Neuronal stem cell (in vitro differentiated cells): ENCODE measurements around the gene FARP1.

Source experiments
- DNase-seq: peaks from one replicate; pipeline ENCODE4 v3.0.0-alpha.2; 2013; ENCODE audit warnings: low spot score
- H2AFZ ChIP-seq: one replicate; pipeline ENCODE4 v1.6.1; 2013; ENCODE audit warnings: mild to moderate bottlenecking, low read length, inconsistent platforms
- H2AK5ac ChIP-seq: 2 replicates; pipeline ENCODE4 v1.6.1; 2013; ENCODE audit warnings: low read depth, mild to moderate bottlenecking, inconsistent platforms, low read length, moderate library complexity, mixed read lengths
- H2BK120ac ChIP-seq: 2 replicates; pipeline ENCODE4 v1.6.1; 2013; ENCODE audit warnings: low read depth, mild to moderate bottlenecking, inconsistent platforms, low read length, moderate library complexity, mixed read lengths
- H2BK12ac ChIP-seq: one replicate; pipeline ENCODE4 v1.6.1; 2013; ENCODE audit warnings: low read length, inconsistent platforms
- H2BK15ac ChIP-seq: 2 replicates; pipeline ENCODE4 v1.6.1; 2013; ENCODE audit warnings: mild to moderate bottlenecking, low read length, inconsistent platforms, mixed read lengths
- H2BK5ac ChIP-seq: one replicate; pipeline ENCODE4 v1.6.1; 2013; ENCODE audit warnings: inconsistent platforms, mild to moderate bottlenecking, low read length, moderate library complexity
- H3K14ac ChIP-seq: one replicate; pipeline ENCODE4 v1.6.1; 2013; ENCODE audit warnings: low read length, inconsistent platforms
- H3K18ac ChIP-seq: 2 replicates; pipeline ENCODE4 v1.6.1; 2013; ENCODE audit warnings: low read length, inconsistent platforms
- H3K23ac ChIP-seq: 2 replicates; pipeline ENCODE4 v1.6.1; 2013; ENCODE audit warnings: low read depth, mild to moderate bottlenecking, mixed read lengths, low read length, inconsistent platforms; ENCODE audit not compliant: poor library complexity
- H3K27ac ChIP-seq: replicated peaks from 3 replicates; pipeline ENCODE4 v1.5.1; 2013; ENCODE audit warnings: low read length, inconsistent platforms
- H3K27me3 ChIP-seq, 3 experiments: 2 replicates each; pipeline ENCODE4 v1.6.1; 2013; ENCODE audit warnings: low read length in 3 of 3, mild to moderate bottlenecking in 2 of 3, inconsistent platforms in 1 of 3, low read depth in 1 of 3, mixed read lengths in 1 of 3, moderate library complexity in 1 of 3; ENCODE audit not compliant: control insufficient read depth in 3 of 3, insufficient read depth in 3 of 3
- H3K36me3 ChIP-seq, 2 donors: replicated peaks in 1 of 2; 2 replicates each; pipeline ENCODE4 v1.6.1; 2013; ENCODE audit warnings: low read length in 2 of 2; ENCODE audit not compliant: control insufficient read depth in 2 of 2, insufficient read depth in 2 of 2
- H3K4ac ChIP-seq: 2 replicates; pipeline ENCODE4 v1.6.1; 2013; ENCODE audit warnings: inconsistent platforms, mild to moderate bottlenecking, low read length, moderate library complexity
- H3K4me1 ChIP-seq, 2 donors: 1 replicate in 1 of 2; 2 replicates in 1 of 2; pipeline ENCODE4 v1.6.1; 2013; ENCODE audit warnings: low read length in 2 of 2, low read depth in 1 of 2; ENCODE audit not compliant: control insufficient read depth in 2 of 2, insufficient read depth in 1 of 2
- H3K4me2 ChIP-seq: one replicate; pipeline ENCODE4 v1.6.1; 2013; ENCODE audit warnings: mild to moderate bottlenecking, low read length, inconsistent platforms; ENCODE audit not compliant: insufficient read depth, poor library complexity, severe bottlenecking
- H3K4me3 ChIP-seq, 2 donors: 2 replicates each; pipeline ENCODE4 v1.5.1; 2013; ENCODE audit warnings: low read length in 2 of 2, mild to moderate bottlenecking in 2 of 2, inconsistent platforms in 1 of 2, moderate library complexity in 1 of 2
- H3K79me1 ChIP-seq: one replicate; pipeline ENCODE4 v1.6.1; 2013; ENCODE audit warnings: low read depth, mild to moderate bottlenecking, inconsistent platforms, low read length, moderate library complexity
- H3K9ac ChIP-seq: one replicate; pipeline ENCODE4 v1.6.1; 2013; ENCODE audit warnings: mild to moderate bottlenecking, low read depth, low read length, inconsistent platforms; ENCODE audit not compliant: poor library complexity
- H3K9me3 ChIP-seq, 2 donors: replicated peaks in 1 of 2; 2 replicates each; pipeline versions ENCODE3 to v1.6.1; 2013; ENCODE audit warnings: low read length in 2 of 2, mild to moderate bottlenecking in 2 of 2, inconsistent platforms in 1 of 2, low read depth in 1 of 2, mixed read lengths in 1 of 2, moderate library complexity in 1 of 2; ENCODE audit not compliant: control insufficient read depth in 2 of 2, insufficient read depth in 1 of 2
- H4K8ac ChIP-seq: one replicate; pipeline ENCODE4 v1.6.1; 2013; ENCODE audit warnings: low read depth, mild to moderate bottlenecking, inconsistent platforms, low read length, moderate library complexity
- H4K91ac ChIP-seq: one replicate; pipeline ENCODE4 v1.6.1; 2013; ENCODE audit warnings: low read length, low read depth, mild to moderate bottlenecking, inconsistent platforms; ENCODE audit not compliant: poor library complexity
- WGBS, 2 donors: extraction: QIAGEN DNeasy Blood & Tissue Kit; methylation state at CpG; one replicate each; pipeline ENCODE4 v1.1.7; 2013; ENCODE audit warnings: missing lambda C conversion rate in 2 of 2, mixed read lengths in 1 of 2; ENCODE audit not compliant: insufficient read length in 2 of 2, insufficient replicate concordance in 1 of 2; ENCODE audit errors: extremely low coverage in 2 of 2; 5-methylcytosine and 5-hydroxymethylcytosine counted together

FARP1 gene

DNA sequence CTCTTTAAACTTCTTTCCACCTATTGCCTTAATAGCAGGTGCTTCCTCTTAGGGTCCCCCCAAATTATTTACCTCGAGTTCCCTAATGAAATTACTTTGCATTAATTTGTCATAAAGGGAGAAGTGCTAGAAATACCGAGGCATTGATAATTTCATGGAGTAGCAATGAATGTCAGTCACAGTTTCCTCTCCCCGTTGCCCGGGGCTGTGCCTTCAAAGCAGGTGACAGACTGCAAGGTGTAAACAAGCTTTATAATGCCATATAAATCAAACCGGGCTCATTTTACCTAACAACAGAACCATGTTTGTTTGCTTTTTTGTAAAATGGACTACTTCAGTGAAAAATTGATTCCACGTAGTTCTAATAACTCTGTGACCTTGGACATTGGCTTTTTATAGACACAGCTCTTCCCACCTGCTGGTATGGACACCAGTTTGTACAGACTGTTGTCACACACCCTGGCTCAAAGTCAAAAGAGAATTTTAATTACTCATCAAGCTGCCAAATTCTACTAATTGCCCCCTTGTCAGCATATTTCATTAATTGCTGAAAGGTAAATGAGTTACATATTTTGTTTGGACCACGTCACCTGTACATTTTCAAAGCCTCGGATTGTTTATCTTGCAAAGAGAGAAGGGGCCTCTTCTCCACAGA is 262.9 kb downstream of the FARP1 start:
- Histone ChIP-seq H3K9me3 (no peaks in the 10 kb centered on the region), H3K18ac (no peak overlapping the region), H3K4me1 (peaks cover 2 to 6% of the 10 kb centered on the region in 2 donors), H2BK12ac (no peak overlapping the region), H2AFZ (no peak overlapping the region), H2BK120ac (no peak overlapping the region), H4K8ac (no peak overlapping the region), H3K4me2 (no peak overlapping the region), H3K4ac (no peak overlapping the region), H3K27ac (no peak overlapping the region), H2BK15ac (no peak overlapping the region), H3K79me1 (no peaks in the 10 kb centered on the region), H2AK5ac (no peak overlapping the region), H4K91ac (no peak overlapping the region), H2BK5ac (no peak overlapping the region), H3K4me3 (no peak overlapping the region), H3K36me3 (peaks cover 6 to 41% of the 10 kb centered on the region in 2 donors), H3K9ac (no peak overlapping the region), H3K14ac (no peak overlapping the region), H3K27me3 (no peaks in the 10 kb centered on the region), H3K23ac (no peak overlapping the region)
- WGBS, 2 donors, result no CpG with 5 or more reads among the region's 8 CpGs
- DNase-seq, result no peak

DNA sequence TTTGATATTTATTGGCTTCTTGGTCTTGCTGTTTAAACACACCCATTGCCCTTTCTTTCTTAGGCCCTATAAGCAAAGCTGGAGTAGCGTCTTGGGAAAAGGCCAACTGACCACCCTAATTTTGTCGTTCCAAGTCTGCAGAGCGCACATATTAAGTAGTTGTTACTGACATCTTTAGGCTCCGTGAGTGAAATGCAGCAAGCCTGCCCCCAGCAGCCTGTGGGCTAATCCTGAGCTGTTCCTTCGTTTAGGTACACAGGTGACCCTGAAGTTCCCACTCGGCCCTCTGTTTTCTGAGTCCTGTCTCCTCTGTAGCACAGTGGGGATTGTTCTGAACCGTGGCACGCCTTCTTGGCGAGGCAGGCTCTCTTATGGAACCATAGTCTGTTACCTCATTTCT is 263.5 kb downstream of the FARP1 start:
- Histone ChIP-seq H3K23ac (no peak overlapping the region), H3K27me3 (no peaks in the 10 kb centered on the region)
- DNase-seq, result no peak

DNA sequence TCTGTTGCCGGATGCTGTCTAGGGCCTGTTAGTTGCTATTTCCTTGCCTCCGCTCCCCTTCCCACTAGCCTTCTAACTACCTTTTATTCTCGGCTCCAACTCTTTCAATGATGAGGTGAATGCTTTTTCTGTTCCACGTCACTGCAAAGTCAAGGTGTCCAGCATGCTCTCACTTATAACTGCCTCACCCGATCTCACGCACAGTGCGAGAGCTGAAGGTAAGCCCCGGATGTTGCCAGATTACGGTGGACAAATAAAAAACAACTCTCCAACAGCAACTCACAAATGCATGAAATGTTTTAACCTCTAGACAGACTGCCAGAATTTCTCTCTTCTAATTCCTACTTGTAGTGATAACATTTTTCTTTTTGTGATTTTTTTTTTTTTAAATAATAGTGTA is 264.1 kb downstream of the FARP1 start:
- Histone ChIP-seq H3K27me3 (no peaks in the 10 kb centered on the region), H3K4ac (no peak overlapping the region), H3K14ac (no peak overlapping the region), H3K23ac (no peak overlapping the region), H4K8ac (no peak overlapping the region), H2BK5ac (no peak overlapping the region), H3K79me1 (no peaks in the 10 kb centered on the region), H4K91ac (no peak overlapping the region), H3K27ac (no peak overlapping the region), H3K9ac (no peak overlapping the region), H2BK120ac (no peak overlapping the region), H3K36me3 (peaks cover 8 to 45% of the 10 kb centered on the region in 2 donors), H3K4me2 (no peak overlapping the region), H2BK12ac (no peak overlapping the region), H3K4me3 (no peak overlapping the region), H3K4me1 (peaks cover 2 to 6% of the 10 kb centered on the region in 2 donors), H3K9me3 (no peaks in the 10 kb centered on the region), H2AK5ac (no peak overlapping the region), H2AFZ (no peak overlapping the region), H3K18ac (no peak overlapping the region), H2BK15ac (no peak overlapping the region)
- WGBS, 2 donors, result no CpG with 5 or more reads among the region's 9 CpGs
- DNase-seq, result no peak

More for the DNA sequence above, 263.5 kb downstream of the FARP1 start:
- no peak overlapping the region for H2BK12ac ChIP-seq
- no peak overlapping the region for H2AFZ ChIP-seq
- no peak overlapping the region for H2AK5ac ChIP-seq
- H2BK5ac ChIP-seq, result no peak overlapping the region
- H2BK120ac ChIP-seq, result no peak overlapping the region
- WGBS, 2 donors, result no CpG with 5 or more reads among the region's 9 CpGs
- H3K4me1 ChIP-seq, result peaks cover 2 to 6% of the 10 kb centered on the region in 2 donors
- H3K18ac ChIP-seq, result no peak overlapping the region
- no peak overlapping the region for H3K14ac ChIP-seq
- H4K8ac ChIP-seq, result no peak overlapping the region
- no peak overlapping the region for H2BK15ac ChIP-seq
- H3K4me3 ChIP-seq, result no peak overlapping the region
- H3K4me2 ChIP-seq, result no peak overlapping the region
- no peak overlapping the region for H3K4ac ChIP-seq
- peaks cover 8 to 44% of the 10 kb centered on the region in 2 donors for H3K36me3 ChIP-seq
- H3K9me3 ChIP-seq, result no peaks in the 10 kb centered on the region
- H3K79me1 ChIP-seq, result no peaks in the 10 kb centered on the region
- H4K91ac ChIP-seq, result no peak overlapping the region
- H3K9ac ChIP-seq, result no peak overlapping the region
- no peak overlapping the region for H3K27ac ChIP-seq

DNA sequence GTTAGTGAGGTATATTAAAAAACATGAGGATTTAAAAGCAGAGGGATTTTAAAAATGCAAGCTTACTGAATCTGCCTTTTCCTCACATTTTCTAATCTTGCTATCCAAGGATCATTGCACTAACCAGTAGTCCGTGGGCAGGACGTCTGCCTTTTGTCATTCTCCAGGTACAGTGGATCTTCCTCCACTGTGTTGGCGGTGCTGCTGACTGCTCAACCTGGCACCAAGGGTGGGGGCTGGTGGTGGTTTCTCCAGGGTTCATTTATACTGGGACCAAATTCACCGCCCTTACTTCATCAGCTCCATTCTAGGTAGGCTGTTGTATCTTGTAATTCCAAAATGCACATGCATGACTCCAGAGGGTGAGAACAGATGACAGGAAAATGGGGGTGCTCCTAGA is 264.7 kb downstream of the FARP1 start:
- Histone ChIP-seq H2AFZ (no peak overlapping the region), H3K4me1 (peaks cover 0 to 6% of the 10 kb centered on the region in 2 donors), H3K36me3 (peaks cover 8 to 48% of the 10 kb centered on the region in 2 donors), H2AK5ac (no peak overlapping the region), H2BK12ac (no peak overlapping the region), H3K27ac (no peak overlapping the region), H4K8ac (no peak overlapping the region), H2BK5ac (no peak overlapping the region), H3K9ac (no peak overlapping the region), H3K4ac (no peak overlapping the region), H3K18ac (no peak overlapping the region), H3K9me3 (no peaks in the 10 kb centered on the region), H2BK15ac (no peak overlapping the region), H3K23ac (no peak overlapping the region), H3K79me1 (no peaks in the 10 kb centered on the region), H3K14ac (no peak overlapping the region), H4K91ac (no peak overlapping the region), H3K4me3 (no peak overlapping the region), H3K4me2 (no peak overlapping the region), H2BK120ac (no peak overlapping the region), H3K27me3 (no peaks in the 10 kb centered on the region)
- no CpG with 5 or more reads among the region's 4 CpGs for WGBS, 2 donors
- DNase-seq, result no peak
